ENCODE data around the gene UBR2.
A peak's percentile ranks its signal among the peaks of the same experiment; 100 is the strongest.
"Not testable (repeated sequence)": the region's sequence is repeated elsewhere in the genome, so short reads cannot be mapped to it uniquely, and the experiment has no call there.

Gene UBR2

GRCh38 chr6:42674780-42675179, 111.0 kb downstream of the UBR2 start:
- DNase-seq = no peak
- intact Hi-C loops (cut with DNase I) = no loop called here

GRCh38 chr6:42679358-42679757, 115.5 kb downstream of the UBR2 start:
- DNase-seq = no peak
- intact Hi-C loops (cut with DNase I) = no loop called here

GRCh38 chr6:42688281-42688680, 124.5 kb downstream of the UBR2 start:
- intact Hi-C loops (cut with DNase I) = no loop called here
- DNase-seq = no peak

GRCh38 chr6:42689371-42689770, 125.5 kb downstream of the UBR2 start:
- intact Hi-C loops (cut with DNase I) = no loop called here
- DNase-seq = no peak

GRCh38 chr6:42690151-42690702, 126.4 kb downstream of the UBR2 start:
- intact Hi-C loops (cut with DNase I) = no loop called here
- peak in 2 of 42 donors; percentile 22 to 28 for DNase-seq

- DNase-seq = no peak
- intact Hi-C loops (cut with DNase I) = no loop called here
Observed at GRCh38 chr6:42690872-42691271, 127.0 kb downstream of the UBR2 start.

- DNase-seq = no peak
- intact Hi-C loops (cut with DNase I) = no loop called here
Observed at GRCh38 chr6:42692137-42692911, 128.5 kb downstream of the UBR2 start.

GRCh38 chr6:42693725-42694323, 130.0 kb downstream of the UBR2 start:
- no peak for DNase-seq
- intact Hi-C loops (cut with DNase I) = no loop called here

GRCh38 chr6:42694586-42694985, 130.8 kb downstream of the UBR2 start:
- intact Hi-C loops (cut with DNase I) = no loop called here
- no peak for DNase-seq

- no peak for DNase-seq
- intact Hi-C loops (cut with DNase I) = no loop called here
Observed at GRCh38 chr6:42696526-42697267, 132.9 kb downstream of the UBR2 start.

- intact Hi-C loops (cut with DNase I) = no loop called here
- DNase-seq = no peak
Observed at GRCh38 chr6:42697268-42697655, 133.4 kb downstream of the UBR2 start.

- no peak for DNase-seq
- intact Hi-C loops (cut with DNase I) = no loop called here
Observed at GRCh38 chr6:42698217-42698616, 134.4 kb downstream of the UBR2 start.

GRCh38 chr6:42702200-42702599, 138.4 kb downstream of the UBR2 start:
- intact Hi-C loops (cut with DNase I) = no loop called here

GRCh38 chr6:42702786-42703185, 139.0 kb downstream of the UBR2 start:
- DNase-seq; intact Hi-C loops (cut with DNase I): not testable (repeated sequence)

More at GRCh38 chr6:42702200-42702599, 138.4 kb downstream of the UBR2 start:
- no peak for DNase-seq

GRCh38 chr6:42704251-42704936, 140.6 kb downstream of the UBR2 start:
- no peak for DNase-seq
- intact Hi-C loops (cut with DNase I) = no loop called here

- peak in 1 of 42 donors; percentile 23 for DNase-seq
- intact Hi-C loops (cut with DNase I) = no loop called here
Observed at GRCh38 chr6:42704937-42705374, 141.1 kb downstream of the UBR2 start.

GRCh38 chr6:42707595-42707994, 143.8 kb downstream of the UBR2 start:
- intact Hi-C loops (cut with DNase I) = no loop called here
- DNase-seq = no peak

GRCh38 chr6:42708096-42708495, 144.3 kb downstream of the UBR2 start:
- no peak for DNase-seq
- intact Hi-C loops (cut with DNase I) = no loop called here

GRCh38 chr6:42709871-42710270, 146.0 kb downstream of the UBR2 start:
- intact Hi-C loops (cut with DNase I) = no loop called here
- DNase-seq = no peak
